ENCODE data around the gene JAKMIP3.

- TF ChIP-seq CTCF (IDR thresholded peaks at IDR 0.05), result no peak
- TF ChIP-seq RFX5 (IDR thresholded peaks at IDR 0.05), result no peak
- no peak for TF ChIP-seq REST (IDR thresholded peaks at IDR 0.05)
- TF ChIP-seq SREBF2 (IDR thresholded peaks at IDR 0.05), result no peak
- no peak for TF ChIP-seq USF2 (IDR thresholded peaks at IDR 0.05)
- no peak for TF ChIP-seq CBX2 (IDR thresholded peaks at IDR 0.05; ENCODE audit: borderline replicate concordance, low read depth)
- no peak for TF ChIP-seq CHD4 (IDR thresholded peaks at IDR 0.05; ENCODE audit: borderline replicate concordance)
- TF ChIP-seq ZC3H11A (IDR thresholded peaks at IDR 0.05), result no peak
- no peak for TF ChIP-seq NR3C1 (IDR thresholded peaks at IDR 0.05)
These were observed 25.7 kb upstream of the JAKMIP3 start for GRCh38 chr10:132040046-132040445.
